ENCODE measurements around the gene SPIN2A. TPM values are rescaled to one million over a fixed set of nuclear protein-coding genes. Genes with fewer than 3 reads are reported as not detected.
"Not testable (repeated sequence)": the region's sequence is repeated elsewhere in the genome, so short reads cannot be mapped to it uniquely, and the experiment has no call there.

SPIN2A gene
- total RNA-seq, 1 experiment from 2014 or later = 4.5 TPM

DNA sequence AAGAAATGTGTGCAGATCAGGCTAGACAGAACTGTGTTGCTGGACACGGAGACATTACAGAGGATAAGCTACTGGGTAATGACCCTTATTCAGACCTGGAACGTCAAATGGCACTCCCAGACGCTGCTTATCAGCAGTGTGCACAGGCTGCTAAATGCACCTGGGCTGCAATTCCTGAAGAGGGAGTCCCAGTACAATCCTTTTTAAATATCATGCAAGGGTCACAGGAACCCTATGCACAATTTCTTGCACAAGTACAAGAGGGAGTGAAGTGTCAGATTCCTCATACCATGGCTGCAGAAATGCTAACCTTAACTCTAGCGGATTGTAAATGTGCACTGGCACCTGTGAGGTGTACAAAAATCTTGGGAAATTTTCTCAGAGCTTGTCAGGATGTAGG is 32.8 kb downstream of the SPIN2A start (continued):
- TF ChIP-seq SP1 (CRISPR knock-in tag; conservative IDR thresholded peaks at IDR 0.05) = no peak
- TF ChIP-seq, protein P1, sequence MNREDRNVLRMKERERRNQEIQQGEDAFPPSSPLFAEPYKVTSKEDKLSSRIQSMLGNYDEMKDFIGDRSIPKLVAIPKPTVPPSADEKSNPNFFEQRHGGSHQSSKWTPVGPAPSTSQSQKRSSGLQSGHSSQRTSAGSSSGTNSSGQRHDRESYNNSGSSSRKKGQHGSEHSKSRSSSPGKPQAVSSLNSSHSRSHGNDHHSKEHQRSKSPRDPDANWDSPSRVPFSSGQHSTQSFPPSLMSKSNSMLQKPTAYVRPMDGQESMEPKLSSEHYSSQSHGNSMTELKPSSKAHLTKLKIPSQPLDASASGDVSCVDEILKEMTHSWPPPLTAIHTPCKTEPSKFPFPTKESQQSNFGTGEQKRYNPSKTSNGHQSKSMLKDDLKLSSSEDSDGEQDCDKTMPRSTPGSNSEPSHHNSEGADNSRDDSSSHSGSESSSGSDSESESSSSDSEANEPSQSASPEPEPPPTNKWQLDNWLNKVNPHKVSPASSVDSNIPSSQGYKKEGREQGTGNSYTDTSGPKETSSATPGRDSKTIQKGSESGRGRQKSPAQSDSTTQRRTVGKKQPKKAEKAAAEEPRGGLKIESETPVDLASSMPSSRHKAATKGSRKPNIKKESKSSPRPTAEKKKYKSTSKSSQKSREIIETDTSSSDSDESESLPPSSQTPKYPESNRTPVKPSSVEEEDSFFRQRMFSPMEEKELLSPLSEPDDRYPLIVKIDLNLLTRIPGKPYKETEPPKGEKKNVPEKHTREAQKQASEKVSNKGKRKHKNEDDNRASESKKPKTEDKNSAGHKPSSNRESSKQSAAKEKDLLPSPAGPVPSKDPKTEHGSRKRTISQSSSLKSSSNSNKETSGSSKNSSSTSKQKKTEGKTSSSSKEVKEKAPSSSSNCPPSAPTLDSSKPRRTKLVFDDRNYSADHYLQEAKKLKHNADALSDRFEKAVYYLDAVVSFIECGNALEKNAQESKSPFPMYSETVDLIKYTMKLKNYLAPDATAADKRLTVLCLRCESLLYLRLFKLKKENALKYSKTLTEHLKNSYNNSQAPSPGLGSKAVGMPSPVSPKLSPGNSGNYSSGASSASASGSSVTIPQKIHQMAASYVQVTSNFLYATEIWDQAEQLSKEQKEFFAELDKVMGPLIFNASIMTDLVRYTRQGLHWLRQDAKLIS (CRISPR knock-in tag; IDR thresholded peaks at IDR 0.05; ENCODE audit: borderline replicate concordance) = no peak
- TF ChIP-seq RELA (CRISPR knock-in tag; IDR thresholded peaks at IDR 0.05; ENCODE audit: borderline replicate concordance) = no peak
- no peak for TF ChIP-seq KAT7 (CRISPR knock-in tag; IDR thresholded peaks at IDR 0.05; ENCODE audit: borderline replicate concordance)
- TF ChIP-seq, protein P2, sequence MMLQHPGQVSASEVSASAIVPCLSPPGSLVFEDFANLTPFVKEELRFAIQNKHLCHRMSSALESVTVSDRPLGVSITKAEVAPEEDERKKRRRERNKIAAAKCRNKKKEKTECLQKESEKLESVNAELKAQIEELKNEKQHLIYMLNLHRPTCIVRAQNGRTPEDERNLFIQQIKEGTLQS (CRISPR knock-in tag; conservative IDR thresholded peaks at IDR 0.05) = no peak
- no peak for TF ChIP-seq ZNF232 (CRISPR knock-in tag; IDR thresholded peaks at IDR 0.05)
- TF ChIP-seq CBFB (CRISPR knock-in tag; IDR thresholded peaks at IDR 0.05; ENCODE audit: low read depth) = no peak

DNA sequence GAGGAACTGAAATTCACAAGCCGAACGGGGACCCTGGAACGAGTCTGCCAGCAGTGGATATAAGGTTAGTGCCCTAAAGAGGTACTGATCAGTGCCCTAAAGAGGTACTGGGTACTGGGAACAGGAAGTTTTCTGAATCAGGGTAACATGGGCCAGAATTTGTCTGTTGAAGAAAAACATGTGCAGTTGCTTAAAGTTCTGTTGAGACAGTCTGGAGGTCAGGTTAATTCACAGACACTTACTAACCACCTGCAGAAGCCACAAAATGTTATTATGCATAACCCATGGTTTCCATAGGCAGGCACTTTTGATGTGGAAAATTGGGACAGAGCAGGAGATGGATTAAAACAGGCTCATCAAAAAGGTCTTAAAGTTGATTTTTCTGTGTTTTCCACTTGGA is 33.7 kb downstream of the SPIN2A start:
- DNase-seq (ENCODE audit: low spot score) (no peak), ATAC-seq (no peak)
- TF ChIP-seq, protein P3, sequence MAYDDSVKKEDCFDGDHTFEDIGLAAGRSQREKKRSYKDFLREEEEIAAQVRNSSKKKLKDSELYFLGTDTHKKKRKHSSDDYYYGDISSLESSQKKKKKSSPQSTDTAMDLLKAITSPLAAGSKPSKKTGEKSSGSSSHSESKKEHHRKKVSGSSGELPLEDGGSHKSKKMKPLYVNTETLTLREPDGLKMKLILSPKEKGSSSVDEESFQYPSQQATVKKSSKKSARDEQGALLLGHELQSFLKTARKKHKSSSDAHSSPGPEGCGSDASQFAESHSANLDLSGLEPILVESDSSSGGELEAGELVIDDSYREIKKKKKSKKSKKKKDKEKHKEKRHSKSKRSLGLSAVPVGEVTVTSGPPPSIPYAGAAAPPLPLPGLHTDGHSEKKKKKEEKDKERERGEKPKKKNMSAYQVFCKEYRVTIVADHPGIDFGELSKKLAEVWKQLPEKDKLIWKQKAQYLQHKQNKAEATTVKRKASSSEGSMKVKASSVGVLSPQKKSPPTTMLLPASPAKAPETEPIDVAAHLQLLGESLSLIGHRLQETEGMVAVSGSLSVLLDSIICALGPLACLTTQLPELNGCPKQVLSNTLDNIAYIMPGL (CRISPR knock-in tag; IDR thresholded peaks at IDR 0.05) = no peak
- TF ChIP-seq NR3C1 (CRISPR knock-in tag; conservative IDR thresholded peaks at IDR 0.05; ENCODE audit: low read depth) = no peak
- Mint-ChIP-seq H3K9me3 (peaks cover 50% of the 10 kb centered on the region), H3K4me1 (peaks cover 12% of the 10 kb centered on the region), H3K27me3 (ENCODE audit: low read depth) (no peaks in the 10 kb centered on the region), H3K4me3 (no peak overlapping the region), H3K36me3 (peaks cover 92% of the 10 kb centered on the region), H3K27ac (no peak overlapping the region)
- CTCF ChIA-PET = no interaction called here
- POLR2A ChIA-PET = no interaction called here

DNA sequence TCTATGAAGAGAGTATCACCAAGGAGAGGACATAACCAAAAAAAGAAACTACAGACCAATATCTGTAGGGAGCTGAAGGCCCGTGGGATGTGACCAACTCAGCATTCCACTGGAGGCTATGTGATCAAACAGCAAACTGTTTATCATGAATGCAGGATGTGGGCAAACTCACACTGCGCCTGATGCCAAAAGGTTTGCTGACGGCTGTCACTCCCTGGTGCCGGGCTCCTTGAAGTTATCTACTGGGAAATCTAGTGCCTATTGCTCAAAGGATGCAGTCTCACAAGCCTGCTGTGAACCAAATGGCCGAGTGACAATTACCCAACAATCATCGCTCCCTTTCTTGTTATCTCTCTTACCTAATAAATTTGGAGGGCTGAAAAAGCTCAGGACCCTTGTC is 34.3 kb downstream of the SPIN2A start:
- peaks cover 12% of the 10 kb centered on the region for H3K4me1 Mint-ChIP-seq
- H3K4me3 Mint-ChIP-seq; H3K27ac Mint-ChIP-seq; POLR2A ChIA-PET; ATAC-seq; H3K27me3 Mint-ChIP-seq (ENCODE audit: low read depth); CTCF ChIA-PET; DNase-seq (ENCODE audit: low spot score): not testable (repeated sequence)
- peaks cover 92% of the 10 kb centered on the region for H3K36me3 Mint-ChIP-seq
- peaks cover 52% of the 10 kb centered on the region for H3K9me3 Mint-ChIP-seq

Other genes starting within 250 kb of the SPIN2A start
- 14.4 to 16.3 TPM (median 15.1 TPM) in 3 replicates for gene SPIN3, start 141.9 kb downstream of the SPIN2A start, total RNA-seq (2021)
- 10.6 to 13.9 TPM (median 11.7 TPM) in 3 replicates for gene SPIN2B, start 15.8 kb downstream of the SPIN2A start, total RNA-seq (2021)
- 5.0 to 6.6 TPM (median 6.5 TPM) in 3 replicates for gene FAAH2, start 149.3 kb upstream of the SPIN2A start, total RNA-seq (2021)

Data from WTC11 (cell line).